Trophoblast cell (in vitro differentiated cells and primary cell): ENCODE data around the gene ADAMTSL2.

Source experiments
- DNase-seq, 2 donors: peaks; one replicate each; pipeline ENCODE4 v3.0.0-alpha.2; 2016
- H2AFZ ChIP-seq: 2 replicates; pipeline ENCODE4 v1.6.1; 2013; ENCODE audit warnings: low read length, moderate library complexity, mild to moderate bottlenecking; ENCODE audit not compliant: insufficient read depth, poor library complexity
- H2AK5ac ChIP-seq: 2 replicates; pipeline ENCODE4 v1.6.1; 2013; ENCODE audit warnings: mild to moderate bottlenecking, low read length
- H2BK120ac ChIP-seq: 2 replicates; pipeline ENCODE4 v1.6.1; 2013; ENCODE audit warnings: low read length, mild to moderate bottlenecking, moderate library complexity; ENCODE audit not compliant: insufficient read depth, poor library complexity
- H2BK12ac ChIP-seq: 2 replicates; pipeline ENCODE4 v1.6.1; 2013; ENCODE audit warnings: mild to moderate bottlenecking, low read length, moderate library complexity
- H2BK5ac ChIP-seq: 2 replicates; pipeline ENCODE4 v1.6.1; 2013; ENCODE audit warnings: low read length, low read depth, moderate library complexity, mild to moderate bottlenecking; ENCODE audit not compliant: poor library complexity
- H3K14ac ChIP-seq: 2 replicates; pipeline ENCODE4 v1.6.1; 2013; ENCODE audit warnings: mild to moderate bottlenecking, low read length
- H3K18ac ChIP-seq: 2 replicates; pipeline ENCODE4 v1.6.1; 2013; ENCODE audit warnings: mild to moderate bottlenecking, low read length
- H3K23ac ChIP-seq: 2 replicates; pipeline ENCODE4 v1.6.1; 2013; ENCODE audit warnings: low read length
- H3K27ac ChIP-seq: 2 replicates; pipeline ENCODE4 v1.5.1; 2013; ENCODE audit warnings: low read depth, mild to moderate bottlenecking, inconsistent platforms, low read length, moderate library complexity
- H3K27me3 ChIP-seq: 2 replicates; pipeline ENCODE4 v1.6.1; 2013; ENCODE audit warnings: inconsistent platforms, mild to moderate bottlenecking, low read length, moderate library complexity; ENCODE audit not compliant: insufficient read depth
- H3K36me3 ChIP-seq, 2 experiments: 1 replicate in 1 of 2; 2 replicates in 1 of 2; pipeline ENCODE4 v1.6.1; 2013; ENCODE audit warnings: low read length in 2 of 2, mild to moderate bottlenecking in 2 of 2, moderate library complexity in 1 of 2; ENCODE audit not compliant: insufficient read depth in 2 of 2, control insufficient read depth in 1 of 2
- H3K4ac ChIP-seq: 2 replicates; pipeline ENCODE4 v1.6.1; 2013; ENCODE audit warnings: low read depth, mild to moderate bottlenecking, low read length, moderate library complexity
- H3K4me1 ChIP-seq, 2 experiments: 1 replicate in 1 of 2; 2 replicates in 1 of 2; pipeline ENCODE4 v1.6.1; 2013; ENCODE audit warnings: low read length in 2 of 2, mild to moderate bottlenecking in 2 of 2, moderate library complexity in 1 of 2; ENCODE audit not compliant: insufficient read depth in 2 of 2, control insufficient read depth in 1 of 2
- H3K4me2 ChIP-seq: 2 replicates; pipeline ENCODE4 v1.6.1; 2013; ENCODE audit warnings: inconsistent platforms, mild to moderate bottlenecking, low read length, moderate library complexity
- H3K4me3 ChIP-seq: 2 replicates; pipeline ENCODE4 v1.5.1; 2013; ENCODE audit warnings: mild to moderate bottlenecking, low read depth, low read length, inconsistent platforms
- H3K79me1 ChIP-seq: one replicate; pipeline ENCODE4 v1.6.1; 2013; ENCODE audit warnings: low read length
- H3K79me2 ChIP-seq: 2 replicates; pipeline ENCODE4 v1.6.1; 2013; ENCODE audit warnings: low read length, mild to moderate bottlenecking; ENCODE audit not compliant: control insufficient read depth, insufficient read depth, poor library complexity
- H3K9ac ChIP-seq: 2 replicates; pipeline ENCODE4 v1.6.1; 2013; ENCODE audit warnings: mild to moderate bottlenecking, low read length
- H3K9me3 ChIP-seq: 2 replicates; pipeline ENCODE4 v1.6.1; 2013; ENCODE audit warnings: low read depth, mild to moderate bottlenecking, control low read depth, inconsistent platforms, low read length; ENCODE audit not compliant: insufficient read depth
- H4K12ac ChIP-seq: 2 replicates; pipeline ENCODE4 v1.6.1; 2013; ENCODE audit warnings: low read depth, mild to moderate bottlenecking, low read length, moderate library complexity
- H4K8ac ChIP-seq: 2 replicates; pipeline ENCODE4 v1.6.1; 2013; ENCODE audit warnings: low read depth, mild to moderate bottlenecking, low read length, moderate library complexity
- H4K91ac ChIP-seq: one replicate; pipeline ENCODE4 v1.6.1; 2013; ENCODE audit warnings: low read depth, mild to moderate bottlenecking, low read length, moderate library complexity
- WGBS: extraction: QIAGEN DNeasy Blood & Tissue Kit; methylation state at CpG from one replicate; pipeline ENCODE4 v1.1.7; 2013; ENCODE audit warnings: missing lambda C conversion rate; ENCODE audit not compliant: insufficient read length, insufficient coverage; ENCODE audit errors: extremely low coverage; 5-methylcytosine and 5-hydroxymethylcytosine counted together

The ADAMTSL2 gene

GRCh38 chr9:133524146-133524545, 10.4 kb upstream of the ADAMTSL2 start:
- no peak overlapping the region for H2AK5ac ChIP-seq
- no peak for DNase-seq
- no peak overlapping the region for H2AFZ ChIP-seq
- no peak overlapping the region for H2BK12ac ChIP-seq
- H3K4ac ChIP-seq: no peak overlapping the region
- H3K79me1 ChIP-seq: peaks cover 9% of the 10 kb centered on the region
- H3K9me3 ChIP-seq: no peaks in the 10 kb centered on the region
- peaks cover 27 to 31% of the 10 kb centered on the region in 2 experiments for H3K4me1 ChIP-seq
- no peak overlapping the region for H3K4me2 ChIP-seq
- no peak overlapping the region for H4K12ac ChIP-seq
- H3K14ac ChIP-seq: no peak overlapping the region
- WGBS: no CpG with 5 or more reads among the region's 5 CpGs
- H2BK5ac ChIP-seq: no peak overlapping the region
- H3K4me3 ChIP-seq: no peak overlapping the region
- no peak overlapping the region for H4K8ac ChIP-seq
- no peaks in the 10 kb centered on the region for H3K27me3 ChIP-seq
- H3K36me3 ChIP-seq: no peaks in the 10 kb centered on the region
- no peaks in the 10 kb centered on the region for H3K79me2 ChIP-seq
- H3K27ac ChIP-seq: no peak overlapping the region
- H2BK120ac ChIP-seq: no peak overlapping the region
- H3K23ac ChIP-seq: no peak overlapping the region
- peak overlapping the region; percentile 59 for H4K91ac ChIP-seq
- H3K18ac ChIP-seq: no peak overlapping the region
- H3K9ac ChIP-seq: no peak overlapping the region

- Histone ChIP-seq H4K12ac (no peak within 1 kb of the TSS), H3K4ac (no peak within 1 kb of the TSS), H3K18ac (no peak within 1 kb of the TSS), H2BK120ac (no peak within 1 kb of the TSS), H3K14ac (no peak within 1 kb of the TSS), H3K4me2 (no peak within 1 kb of the TSS), H3K4me3 (no peak within 1 kb of the TSS), H3K79me1 (peaks cover 10% of the 10 kb centered on the region), H4K8ac (no peak within 1 kb of the TSS), H2BK12ac (peak within 1 kb of the TSS; percentile 33), H3K4me1 (peaks cover 29 to 37% of the 10 kb centered on the region in 2 experiments), H2AK5ac (peak within 1 kb of the TSS; percentile 5), H3K36me3 (no peaks in the 10 kb centered on the region), H3K9ac (no peak within 1 kb of the TSS), H4K91ac (peak within 1 kb of the TSS; percentile 59), H3K23ac (no peak within 1 kb of the TSS), H3K27me3 (no peaks in the 10 kb centered on the region), H3K9me3 (no peaks in the 10 kb centered on the region), H2AFZ (no peak within 1 kb of the TSS), H2BK5ac (no peak within 1 kb of the TSS), H3K27ac (no peak within 1 kb of the TSS), H3K79me2 (no peaks in the 10 kb centered on the region)
- DNase-seq: no peak
- WGBS: no CpG with 5 or more reads among the region's 17 CpGs
Observed at GRCh38 chr9:133524679-133525228, 9.8 kb upstream of the ADAMTSL2 start, which contains the start of gene MYMK. Gene MYMK, minus strand, starts transcription at chr9:133524959. Its CDS starts 115 bp downstream, at chr9:133524844.

- Histone ChIP-seq H2BK12ac (peak overlapping the region; percentile 26), H4K91ac (no peak overlapping the region), H2BK120ac (no peak overlapping the region), H3K36me3 (no peaks in the 10 kb centered on the region), H3K23ac (no peak overlapping the region), H3K14ac (no peak overlapping the region), H2AFZ (no peak overlapping the region), H3K18ac (no peak overlapping the region), H2BK5ac (no peak overlapping the region), H3K79me2 (no peaks in the 10 kb centered on the region), H3K4me2 (no peak overlapping the region), H3K27me3 (no peaks in the 10 kb centered on the region), H3K9ac (no peak overlapping the region), H3K9me3 (no peaks in the 10 kb centered on the region), H3K4me1 (peaks cover 32 to 38% of the 10 kb centered on the region in 2 experiments), H3K27ac (no peak overlapping the region), H4K12ac (no peak overlapping the region), H4K8ac (no peak overlapping the region), H3K79me1 (peaks cover 11% of the 10 kb centered on the region), H3K4me3 (no peak overlapping the region), H3K4ac (no peak overlapping the region), H2AK5ac (no peak overlapping the region)
- DNase-seq: no peak
- no CpG with 5 or more reads among the region's 8 CpGs for WGBS
Observed at GRCh38 chr9:133525677-133526076, 8.8 kb upstream of the ADAMTSL2 start.

GRCh38 chr9:133526721-133527321, 7.7 kb upstream of the ADAMTSL2 start:
- H3K9me3 ChIP-seq: no peaks in the 10 kb centered on the region
- H4K8ac ChIP-seq: peak overlapping the region; percentile 43
- H3K27me3 ChIP-seq: no peaks in the 10 kb centered on the region
- no peak overlapping the region for H3K9ac ChIP-seq
- H3K36me3 ChIP-seq: no peaks in the 10 kb centered on the region
- peak overlapping the region; percentile 50 for H3K14ac ChIP-seq
- H2BK12ac ChIP-seq: peak overlapping the region; percentile 29
- WGBS: no CpG with 5 or more reads among the region's 21 CpGs
- no peak overlapping the region for H4K12ac ChIP-seq
- peaks cover 11% of the 10 kb centered on the region for H3K79me1 ChIP-seq
- peak overlapping the region; percentile 37 for H2AFZ ChIP-seq
- no peak overlapping the region for H3K4me3 ChIP-seq
- H2BK5ac ChIP-seq: peak overlapping the region; percentile 25
- DNase-seq: no peak
- no peak overlapping the region for H2AK5ac ChIP-seq
- H3K4me2 ChIP-seq: no peak overlapping the region
- H4K91ac ChIP-seq: peak overlapping the region; percentile 84
- no peak overlapping the region for H3K4ac ChIP-seq
- no peaks in the 10 kb centered on the region for H3K79me2 ChIP-seq
- H3K27ac ChIP-seq: no peak overlapping the region
- peak overlapping the region; percentile 42 for H3K18ac ChIP-seq
- no peak overlapping the region for H3K23ac ChIP-seq
- peak overlapping the region; percentile 69 for H2BK120ac ChIP-seq
- peaks cover 32 to 38% of the 10 kb centered on the region in 2 experiments for H3K4me1 ChIP-seq
